OCI-LY1 (cell line): Measurements from ENCODE around the gene GGNBP2.

Experiments
- H2AFZ ChIP-seq: fragments of 200-600 bp; sonication (generic), shearing (Covaris generic); 2 replicates; pipeline ENCODE4 v1.6.0; 2014; ENCODE audit warnings: antibody characterized with exemption, mild to moderate bottlenecking, low read length
- H3F3A ChIP-seq: fragments of 200-600 bp; sonication (generic), shearing (Covaris generic); 2 replicates; pipeline ENCODE4 v1.6.0; 2014; ENCODE audit warnings: mild to moderate bottlenecking, antibody characterized with exemption, low read length, moderate library complexity; ENCODE audit not compliant: insufficient read depth
- H3K27ac ChIP-seq: fragments of 200-600 bp; sonication (generic); 2 replicates; pipeline ENCODE4 v1.5.1; 2014; ENCODE audit warnings: low read length, mixed run types, mild to moderate bottlenecking, low read depth; ENCODE audit not compliant: poor library complexity, severe bottlenecking
- H3K27me3 ChIP-seq: fragments of 200-600 bp; sonication (generic); 2 replicates; pipeline ENCODE4 v1.6.0; 2014; ENCODE audit warnings: antibody characterized with exemption, mild to moderate bottlenecking, low read length, moderate library complexity; ENCODE audit not compliant: insufficient read depth
- H3K36me3 ChIP-seq: fragments of 200-600 bp; sonication (generic); 2 replicates; pipeline ENCODE4 v1.6.1; 2014; ENCODE audit warnings: mild to moderate bottlenecking, antibody characterized with exemption, low read length, moderate library complexity, mixed read lengths; ENCODE audit not compliant: insufficient read depth
- H3K4me1 ChIP-seq: fragments of 200-600 bp; sonication (generic); 2 replicates; pipeline ENCODE4 v1.5.1; 2014; ENCODE audit warnings: mild to moderate bottlenecking, low read length, moderate library complexity; ENCODE audit not compliant: insufficient read depth, severe bottlenecking
- H3K4me2 ChIP-seq: fragments of 200-600 bp; sonication (generic), shearing (Covaris generic); 2 replicates; pipeline ENCODE4 v1.6.1; 2014; ENCODE audit warnings: low read length
- H3K4me3 ChIP-seq: fragments of 200-600 bp; sonication (generic); 2 replicates; pipeline ENCODE4 v1.5.1; 2014; ENCODE audit warnings: low read length, low read depth, mild to moderate bottlenecking, mixed read lengths; ENCODE audit not compliant: poor library complexity, severe bottlenecking
- H3K79me2 ChIP-seq: fragments of 200-600 bp; shearing (Covaris generic); 2 replicates; pipeline ENCODE4 v1.6.1; 2016; ENCODE audit warnings: mixed run types, low read length, mixed read lengths; ENCODE audit not compliant: insufficient read depth
- H3K9ac ChIP-seq: fragments of 200-600 bp; sonication (generic), shearing (Covaris generic); 2 replicates; pipeline ENCODE4 v1.6.1; 2014; ENCODE audit warnings: mild to moderate bottlenecking, low read length, mixed read lengths
- H3K9me2 ChIP-seq: fragments of 200-600 bp; sonication (generic), shearing (Covaris generic); 2 replicates; pipeline ENCODE4 v1.6.1; 2014; ENCODE audit warnings: low read depth, mild to moderate bottlenecking, low read length, mixed read lengths
- H3K9me3 ChIP-seq: fragments of 200-600 bp; shearing (Covaris generic); 2 replicates; pipeline ENCODE4 v1.6.1; 2014; ENCODE audit warnings: low read length, mixed read lengths
- H4K20me1 ChIP-seq: fragments of 200-600 bp; sonication (generic), shearing (Covaris generic); 2 replicates; pipeline ENCODE4 v1.6.0; 2016; ENCODE audit warnings: mild to moderate bottlenecking, low read length; ENCODE audit not compliant: insufficient read depth
- EZH2 ChIP-seq: fragments of 200-600 bp; sonication (generic), shearing (Covaris generic); IDR thresholded peaks from 2 replicates; pipeline ENCODE4 v1.8.0; 2017; ENCODE audit warnings: borderline replicate concordance, mixed run types, mild to moderate bottlenecking, antibody characterized with exemption, low read length, moderate library complexity, mixed read lengths
- TF ChIP-seq, protein P1 (sequence below): fragments of 200-600 bp; sonication (generic), shearing (Covaris generic); IDR thresholded peaks from 2 replicates; pipeline ENCODE4 v1.5.1; 2017; ENCODE audit warnings: mild to moderate bottlenecking, antibody characterized with exemption, low read length, moderate library complexity, mixed read lengths

The GGNBP2 gene

DNA sequence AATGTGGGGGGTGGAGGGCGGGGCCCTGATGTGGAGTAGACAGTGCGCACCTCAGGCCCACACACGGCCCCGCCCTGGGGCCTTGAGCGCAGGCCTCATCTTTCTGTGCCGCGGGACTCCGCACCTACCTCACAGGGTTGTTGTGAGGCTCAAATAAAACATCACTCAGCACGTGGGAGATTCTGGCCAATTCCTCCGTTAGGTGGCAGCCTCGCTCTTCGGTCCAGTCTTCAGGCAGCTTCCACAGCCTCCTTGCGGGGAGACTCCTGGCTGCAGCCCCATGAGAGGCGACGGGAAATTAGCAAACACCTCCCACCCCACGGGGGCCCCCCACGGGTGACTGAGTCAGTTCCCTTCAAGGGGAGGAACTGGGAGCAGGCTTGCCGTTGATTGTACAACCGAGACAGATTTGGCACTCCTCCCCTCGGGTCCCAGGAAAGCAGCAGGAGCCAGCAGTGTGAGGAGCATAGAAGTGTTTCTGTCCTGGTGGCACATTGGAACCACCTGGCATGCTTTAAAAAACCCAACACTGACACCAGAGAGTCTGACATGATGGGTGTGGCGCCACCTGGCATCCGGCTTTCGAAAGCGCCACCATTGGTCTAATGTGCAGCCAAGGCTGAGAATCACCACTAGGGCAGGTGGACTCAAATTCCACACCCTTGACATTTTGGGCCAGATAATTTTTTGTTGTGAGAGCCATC lies 64.2 kb downstream of the GGNBP2 start:
- Histone ChIP-seq H3K9me2 (no peaks in the 10 kb centered on the region), H3K4me3 (peak overlapping the region; percentile 38)

GRCh38 chr17:36609498-36609862 lies 64.8 kb downstream of the GGNBP2 start:
- Histone ChIP-seq H3K27me3 (no peaks in the 10 kb centered on the region), H3K4me1 (peaks cover 21% of the 10 kb centered on the region), H3K9ac (no peak overlapping the region), H3K27ac (no peak overlapping the region), H3K79me2 (no peaks in the 10 kb centered on the region), H3K36me3 (peaks cover 5% of the 10 kb centered on the region), H2AFZ (no peak overlapping the region), H3K9me2 (no peaks in the 10 kb centered on the region), H3K4me3 (no peak overlapping the region), H4K20me1 (no peaks in the 10 kb centered on the region), H3K4me2 (no peak overlapping the region), H3K9me3 (no peaks in the 10 kb centered on the region), H3F3A (no peaks in the 10 kb centered on the region)
- TF ChIP-seq EZH2, result no peak
- TF ChIP-seq, protein P1, sequence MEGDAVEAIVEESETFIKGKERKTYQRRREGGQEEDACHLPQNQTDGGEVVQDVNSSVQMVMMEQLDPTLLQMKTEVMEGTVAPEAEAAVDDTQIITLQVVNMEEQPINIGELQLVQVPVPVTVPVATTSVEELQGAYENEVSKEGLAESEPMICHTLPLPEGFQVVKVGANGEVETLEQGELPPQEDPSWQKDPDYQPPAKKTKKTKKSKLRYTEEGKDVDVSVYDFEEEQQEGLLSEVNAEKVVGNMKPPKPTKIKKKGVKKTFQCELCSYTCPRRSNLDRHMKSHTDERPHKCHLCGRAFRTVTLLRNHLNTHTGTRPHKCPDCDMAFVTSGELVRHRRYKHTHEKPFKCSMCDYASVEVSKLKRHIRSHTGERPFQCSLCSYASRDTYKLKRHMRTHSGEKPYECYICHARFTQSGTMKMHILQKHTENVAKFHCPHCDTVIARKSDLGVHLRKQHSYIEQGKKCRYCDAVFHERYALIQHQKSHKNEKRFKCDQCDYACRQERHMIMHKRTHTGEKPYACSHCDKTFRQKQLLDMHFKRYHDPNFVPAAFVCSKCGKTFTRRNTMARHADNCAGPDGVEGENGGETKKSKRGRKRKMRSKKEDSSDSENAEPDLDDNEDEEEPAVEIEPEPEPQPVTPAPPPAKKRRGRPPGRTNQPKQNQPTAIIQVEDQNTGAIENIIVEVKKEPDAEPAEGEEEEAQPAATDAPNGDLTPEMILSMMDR, result no peak

More for the DNA sequence above, 64.2 kb downstream of the GGNBP2 start:
- peaks cover 25% of the 10 kb centered on the region for H3K4me1 ChIP-seq
- peak overlapping the region; percentile 54 for H3K27ac ChIP-seq
- H4K20me1 ChIP-seq, result no peaks in the 10 kb centered on the region
- H3K9me3 ChIP-seq, result no peaks in the 10 kb centered on the region
- H2AFZ ChIP-seq, result no peak overlapping the region
- no peak for TF ChIP-seq EZH2
- TF ChIP-seq, protein P1, result peak; percentile 63
- H3K27me3 ChIP-seq, result no peaks in the 10 kb centered on the region
- H3K9ac ChIP-seq, result peak overlapping the region; percentile 39; the same call in 1 of the 2 replicates
- H3K36me3 ChIP-seq, result peaks cover 5% of the 10 kb centered on the region
- H3K4me2 ChIP-seq, result peak overlapping the region; percentile 58; the same call in 1 of the 2 replicates
- no peaks in the 10 kb centered on the region for H3F3A ChIP-seq
- H3K79me2 ChIP-seq, result no peaks in the 10 kb centered on the region

DNA sequence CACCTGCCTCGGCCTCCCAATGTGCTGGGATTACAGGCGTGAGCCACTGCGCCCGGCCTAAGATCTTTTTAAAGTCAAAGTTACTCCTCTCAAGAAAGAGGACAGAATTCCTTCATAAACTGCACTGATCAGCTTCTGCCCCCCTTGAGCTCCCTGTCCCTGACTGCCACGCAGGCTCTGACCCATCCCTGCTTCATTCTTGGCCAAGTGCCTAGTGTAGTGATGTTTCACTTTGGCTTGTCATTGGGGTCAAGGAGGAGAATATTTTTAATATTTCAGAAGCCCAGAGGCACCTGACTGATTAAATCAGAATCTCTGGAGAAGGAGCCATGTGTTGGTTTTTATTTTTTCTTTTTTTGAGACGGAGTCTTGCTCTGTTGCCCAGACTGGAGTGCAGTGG lies 65.8 kb downstream of the GGNBP2 start:
- Histone ChIP-seq H3K9me3 (no peaks in the 10 kb centered on the region), H3K27ac (no peak overlapping the region), H3K9ac (no peak overlapping the region), H3K27me3 (no peaks in the 10 kb centered on the region), H2AFZ (no peak overlapping the region), H4K20me1 (no peaks in the 10 kb centered on the region), H3K4me1 (peaks cover 19% of the 10 kb centered on the region), H3K4me3 (no peak overlapping the region), H3K9me2 (no peaks in the 10 kb centered on the region), H3K36me3 (peaks cover 5% of the 10 kb centered on the region), H3K4me2 (no peak overlapping the region), H3K79me2 (no peaks in the 10 kb centered on the region), H3F3A (no peaks in the 10 kb centered on the region)
- TF ChIP-seq, protein P1, result no peak
- no peak for TF ChIP-seq EZH2
